IPS-18c (cell line): ENCODE results near the gene DMD.

Experiments used
- H3K4me3 ChIP-seq: 2 replicates; pipeline ENCODE4 v1.7.0; 2013; ENCODE audit warnings: low read depth, mild to moderate bottlenecking, low read length, moderate library complexity; ENCODE audit not compliant: insufficient read depth
- H3K9me3 ChIP-seq: one replicate; pipeline ENCODE4 v1.6.1; 2013; ENCODE audit warnings: mild to moderate bottlenecking, low read length, moderate library complexity; ENCODE audit not compliant: control insufficient read depth, insufficient read depth

Gene DMD

DNA sequence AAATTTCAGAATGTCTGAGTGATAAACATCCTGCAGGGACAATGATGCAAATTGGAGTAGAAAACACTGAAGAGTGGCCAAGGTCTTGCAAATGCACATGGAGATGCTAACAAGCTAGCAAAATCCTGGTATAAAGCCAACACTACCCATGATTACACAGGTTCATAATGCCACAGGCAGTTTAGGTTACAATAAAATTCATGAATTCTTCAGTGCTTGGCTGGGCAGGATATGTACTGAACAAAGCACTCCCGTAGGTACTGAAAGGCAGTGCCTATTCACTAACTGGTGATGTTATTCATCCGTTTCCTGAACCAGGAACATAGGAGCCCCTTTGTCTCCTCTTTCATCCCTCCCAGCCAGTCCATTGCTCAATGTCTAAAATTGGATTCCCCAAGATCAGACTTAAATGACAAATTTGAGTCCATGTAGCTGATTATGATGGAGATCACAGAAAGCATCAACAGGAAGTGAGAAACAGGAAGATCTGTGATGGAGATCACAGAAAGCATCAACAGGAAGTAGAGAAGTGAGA is 244.5 kb downstream of the DMD start:
- no peaks in the 10 kb centered on the region for H3K9me3 ChIP-seq
- no peak overlapping the region for H3K4me3 ChIP-seq

DNA sequence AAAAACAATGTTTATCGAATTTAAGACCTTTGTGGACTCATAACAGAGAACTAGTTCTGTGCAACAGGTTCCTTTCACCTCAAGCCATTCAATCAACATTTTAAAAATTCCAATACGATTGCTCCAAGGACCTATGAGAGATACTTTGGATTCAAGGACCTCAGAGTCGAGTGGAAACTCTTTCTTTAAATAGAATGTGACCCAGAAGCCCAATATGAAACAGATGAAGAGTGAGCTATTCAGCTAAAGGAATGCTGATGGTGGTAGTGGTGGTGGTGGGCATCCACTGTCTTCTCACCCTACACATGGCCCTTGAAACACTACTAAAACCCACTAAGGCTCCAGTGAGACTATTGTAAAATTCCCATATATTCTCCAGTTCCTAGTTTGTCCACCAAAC is 257.2 kb downstream of the DMD start:
- Histone ChIP-seq H3K9me3 (no peaks in the 10 kb centered on the region), H3K4me3 (no peak overlapping the region)

DNA sequence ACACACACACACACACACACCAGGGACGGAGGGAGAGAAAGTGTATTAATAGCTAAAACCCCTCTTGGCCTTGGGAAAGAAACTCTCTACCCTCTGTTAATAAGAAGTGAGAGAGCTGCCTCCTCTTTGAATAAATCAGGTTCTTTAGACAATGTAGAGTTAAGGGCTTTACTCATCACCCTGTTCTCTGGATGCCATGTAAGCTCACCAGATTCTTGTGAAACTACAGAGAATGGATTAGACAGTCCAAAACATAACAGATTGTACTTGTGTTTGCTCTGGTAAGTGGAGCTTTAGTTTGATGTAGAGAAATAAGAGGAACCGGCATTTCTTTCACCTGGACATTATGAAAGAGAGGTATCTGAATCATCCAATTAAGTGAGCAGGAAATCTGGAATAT is 263.2 kb downstream of the DMD start:
- Histone ChIP-seq H3K4me3 (no peak overlapping the region), H3K9me3 (no peaks in the 10 kb centered on the region)

DNA sequence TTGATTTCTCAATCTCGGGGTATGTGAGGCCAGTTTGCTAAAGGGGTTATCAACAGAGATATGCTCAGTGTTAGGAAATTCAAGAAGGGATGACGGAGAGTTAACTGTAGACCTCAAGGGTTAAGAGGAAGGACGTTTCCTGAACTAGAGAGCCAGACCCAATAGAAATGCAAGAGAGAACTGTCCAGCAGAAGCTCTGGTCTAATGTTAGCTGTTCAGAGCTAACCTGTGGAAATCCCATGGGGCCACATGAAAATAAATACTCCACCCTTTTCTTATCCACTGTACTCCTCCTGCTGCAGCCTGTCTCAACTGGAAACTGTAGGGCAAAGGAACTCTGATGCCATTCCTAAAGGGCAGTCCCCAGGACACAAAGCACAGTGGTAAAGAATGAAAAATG is 274.3 kb downstream of the DMD start:
- H3K4me3 ChIP-seq: no peak overlapping the region
- no peaks in the 10 kb centered on the region for H3K9me3 ChIP-seq

DNA sequence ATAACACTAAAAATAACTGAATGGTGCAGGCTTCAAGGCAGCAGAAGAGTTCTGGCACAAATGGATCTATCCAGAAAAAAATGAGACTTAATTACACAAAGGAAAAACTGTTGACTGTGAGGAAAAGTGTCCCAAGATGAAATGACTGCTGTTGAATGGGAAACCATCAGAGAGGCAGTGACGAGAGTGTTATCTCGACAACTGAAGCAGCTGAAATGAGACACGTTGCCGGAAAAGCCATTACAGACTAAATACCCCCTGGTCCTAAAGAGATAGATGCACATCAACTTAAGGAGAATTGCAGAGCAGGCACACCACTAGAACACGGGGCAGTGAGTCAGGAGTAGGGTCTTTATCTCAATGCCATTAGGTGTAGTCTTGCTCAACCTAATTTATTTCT is 277.8 kb downstream of the DMD start:
- Histone ChIP-seq H3K4me3 (no peak overlapping the region), H3K9me3 (no peaks in the 10 kb centered on the region)

DNA sequence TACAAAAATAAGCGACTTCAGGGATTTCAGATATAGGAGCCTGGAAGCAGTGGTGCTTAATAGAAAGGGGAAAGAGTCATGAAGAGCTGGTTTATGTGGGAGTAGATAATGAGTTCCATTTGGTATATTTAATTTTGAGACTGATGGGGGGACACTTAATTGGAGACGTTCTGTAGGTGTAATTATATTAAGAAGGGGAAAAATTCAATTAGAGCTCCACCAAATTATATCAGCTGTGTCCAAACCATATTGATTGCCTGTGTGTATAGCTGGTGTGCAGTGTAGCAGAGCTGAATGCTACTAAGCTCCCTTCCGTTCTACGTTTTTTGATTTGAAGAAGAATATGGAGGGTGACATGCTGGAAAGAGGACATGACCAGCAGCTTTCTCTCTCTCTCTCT is 282.3 kb downstream of the DMD start:
- H3K4me3 ChIP-seq: no peak overlapping the region

DNA sequence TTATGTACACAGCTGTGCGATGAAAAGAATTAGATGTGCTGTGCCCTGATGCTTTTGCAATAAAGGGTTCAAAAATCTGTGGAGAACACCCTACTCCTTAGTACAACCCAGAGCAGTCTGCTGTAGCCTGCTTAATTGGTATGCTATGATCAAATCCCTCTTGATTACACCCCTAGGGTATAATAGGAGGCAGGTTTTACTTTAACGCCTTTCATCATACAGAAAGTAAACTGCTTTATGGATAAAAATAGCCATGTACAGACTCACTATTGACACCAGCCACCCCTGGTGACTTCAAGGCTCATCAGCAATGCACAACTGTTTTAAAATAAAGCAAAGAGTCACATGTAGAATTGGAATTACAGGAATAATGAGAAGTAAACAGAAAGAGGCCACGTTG is 315.3 kb downstream of the DMD start:
- no peaks in the 10 kb centered on the region for H3K9me3 ChIP-seq
- H3K4me3 ChIP-seq: no peak overlapping the region

More for the DNA sequence above, 282.3 kb downstream of the DMD start:
- H3K9me3 ChIP-seq: no peaks in the 10 kb centered on the region

DNA sequence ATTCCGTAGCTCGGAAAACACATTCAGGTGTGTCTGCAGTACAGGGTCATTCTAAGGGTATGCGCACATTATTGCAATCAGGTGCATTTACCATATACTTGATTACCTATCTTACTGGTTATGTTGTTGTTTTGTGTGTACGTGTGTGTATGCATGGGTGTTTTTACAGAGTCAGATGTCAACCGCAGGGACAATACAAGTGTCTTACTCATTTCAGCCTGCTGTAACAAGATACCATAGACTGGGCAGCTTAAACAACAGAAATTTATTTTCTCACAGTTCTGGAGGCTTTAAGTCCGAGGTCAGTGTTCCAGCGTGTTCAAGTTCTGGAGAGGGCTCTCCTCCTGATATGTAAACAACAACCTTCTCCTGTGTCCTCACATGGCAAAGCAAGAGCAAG is 316.7 kb downstream of the DMD start:
- Histone ChIP-seq H3K9me3 (no peaks in the 10 kb centered on the region), H3K4me3 (no peak overlapping the region)

DNA sequence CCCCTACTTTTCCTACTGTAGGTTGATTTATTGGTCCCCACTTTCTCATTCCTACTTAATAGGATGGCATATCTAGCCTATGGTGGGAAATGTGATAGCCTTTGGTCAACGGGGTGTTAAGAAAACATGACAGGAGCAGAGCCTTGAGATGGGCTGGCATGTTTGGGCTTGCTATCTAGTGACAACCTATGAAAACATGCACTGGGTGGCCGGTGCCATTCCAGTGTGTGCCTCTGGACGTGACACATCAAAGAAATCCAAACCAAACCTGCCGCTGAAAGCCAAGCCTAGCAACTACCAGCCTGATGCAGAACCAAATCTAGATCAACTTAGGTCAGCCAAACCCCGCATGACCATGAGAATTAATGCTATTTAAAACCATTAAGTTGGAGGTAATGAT is 317.6 kb downstream of the DMD start:
- no peaks in the 10 kb centered on the region for H3K9me3 ChIP-seq
- H3K4me3 ChIP-seq: no peak overlapping the region

DNA sequence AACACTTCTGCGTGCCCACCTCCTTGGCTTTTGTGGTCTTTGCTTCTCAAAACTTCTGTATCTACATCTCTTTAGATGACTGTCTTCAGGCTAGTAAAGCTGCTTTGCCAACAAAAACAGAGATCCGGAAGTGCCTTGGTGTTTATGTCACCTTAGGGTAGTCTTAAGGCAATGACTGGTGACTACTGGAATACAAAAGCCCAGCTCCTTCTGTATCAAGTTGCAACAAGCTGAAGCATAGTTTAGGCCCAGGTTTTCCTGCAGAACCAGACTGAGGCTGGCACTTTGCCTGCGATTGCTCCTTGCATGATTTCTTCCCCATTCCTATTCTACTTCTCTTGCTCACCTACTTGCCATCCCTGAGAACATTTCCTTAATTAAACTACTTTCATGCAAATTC is 333.8 kb downstream of the DMD start:
- no peaks in the 10 kb centered on the region for H3K9me3 ChIP-seq
- H3K4me3 ChIP-seq: no peak overlapping the region

DNA sequence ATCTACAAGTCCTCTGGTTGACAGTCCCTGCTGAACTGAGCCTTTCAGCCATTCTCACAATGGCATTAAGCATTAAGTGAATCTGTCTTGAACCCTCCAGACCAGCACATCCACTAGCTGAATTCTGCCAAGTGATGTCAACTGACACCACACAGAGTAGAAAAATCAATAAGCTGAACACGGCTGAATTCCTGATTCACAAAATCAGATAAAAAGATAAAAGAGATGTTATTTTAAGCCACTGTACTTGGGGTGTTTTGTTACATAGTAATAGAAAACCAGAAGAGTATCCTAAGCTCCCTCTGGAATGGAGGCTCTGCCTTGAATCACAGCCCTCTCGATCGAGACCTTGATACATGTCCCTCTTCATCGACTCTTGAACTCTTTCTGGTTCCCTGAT is 336.5 kb downstream of the DMD start:
- Histone ChIP-seq H3K9me3 (no peaks in the 10 kb centered on the region), H3K4me3 (no peak overlapping the region)

DNA sequence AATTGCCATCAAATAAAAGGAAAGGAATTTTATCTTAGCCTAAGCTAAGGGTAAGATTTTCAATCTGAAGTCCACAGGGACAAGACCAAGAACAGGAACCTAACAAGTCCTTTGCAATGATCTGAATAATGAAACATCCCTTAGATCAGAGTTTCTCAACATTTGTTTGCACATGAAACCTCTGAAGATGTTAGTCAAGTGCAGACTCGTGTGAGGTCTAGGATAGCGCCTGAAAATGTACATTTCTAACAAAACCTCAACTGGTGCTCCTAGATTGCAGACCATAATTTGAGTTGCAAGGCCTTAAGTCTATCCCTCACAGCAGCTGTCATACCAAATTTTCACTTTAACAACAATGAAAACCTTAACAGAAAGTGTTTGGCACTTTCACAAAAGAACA is 337.6 kb downstream of the DMD start:
- no peaks in the 10 kb centered on the region for H3K9me3 ChIP-seq
- no peak overlapping the region for H3K4me3 ChIP-seq

DNA sequence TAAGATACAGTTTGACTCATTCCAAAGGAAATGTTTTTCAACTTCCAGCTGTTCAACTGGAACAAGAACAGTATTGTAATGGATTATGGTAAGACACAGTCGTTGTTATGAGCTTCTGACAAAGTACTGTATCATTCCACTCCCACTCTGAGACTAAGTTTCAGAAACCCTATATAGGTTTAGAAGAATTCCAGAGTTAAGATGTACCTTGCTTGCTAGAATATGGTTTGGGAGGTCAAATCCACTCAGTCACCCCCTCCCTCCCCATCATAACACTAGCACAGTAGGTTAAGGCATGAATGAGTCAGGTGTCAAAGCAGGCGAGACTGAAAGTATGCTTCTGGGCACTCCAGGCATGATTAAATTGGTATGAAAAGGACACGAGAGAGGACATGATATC is 339.7 kb downstream of the DMD start:
- H3K4me3 ChIP-seq: no peak overlapping the region

DNA sequence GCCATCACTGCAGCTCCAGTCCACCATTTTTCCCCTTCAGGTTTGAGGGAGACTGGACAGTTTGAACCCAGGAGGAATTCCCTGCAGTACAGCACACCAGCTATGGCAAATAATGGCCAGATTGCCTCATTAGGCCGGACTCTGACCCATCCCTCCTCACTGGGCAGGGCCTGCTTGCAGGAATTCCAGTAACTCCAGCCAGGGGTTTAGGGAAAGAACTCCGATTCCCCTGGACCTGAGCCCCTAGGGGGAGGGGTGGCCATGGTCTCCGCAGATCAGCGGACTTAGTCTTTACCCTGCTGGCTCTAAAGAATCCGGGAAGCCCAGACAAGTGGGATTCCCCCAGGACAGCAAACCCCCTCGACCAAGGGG is 342.8 kb downstream of the DMD start:
- H3K9me3 ChIP-seq: no peaks in the 10 kb centered on the region
- no peak overlapping the region for H3K4me3 ChIP-seq

More for the DNA sequence above, 339.7 kb downstream of the DMD start:
- H3K9me3 ChIP-seq: no peaks in the 10 kb centered on the region

DNA sequence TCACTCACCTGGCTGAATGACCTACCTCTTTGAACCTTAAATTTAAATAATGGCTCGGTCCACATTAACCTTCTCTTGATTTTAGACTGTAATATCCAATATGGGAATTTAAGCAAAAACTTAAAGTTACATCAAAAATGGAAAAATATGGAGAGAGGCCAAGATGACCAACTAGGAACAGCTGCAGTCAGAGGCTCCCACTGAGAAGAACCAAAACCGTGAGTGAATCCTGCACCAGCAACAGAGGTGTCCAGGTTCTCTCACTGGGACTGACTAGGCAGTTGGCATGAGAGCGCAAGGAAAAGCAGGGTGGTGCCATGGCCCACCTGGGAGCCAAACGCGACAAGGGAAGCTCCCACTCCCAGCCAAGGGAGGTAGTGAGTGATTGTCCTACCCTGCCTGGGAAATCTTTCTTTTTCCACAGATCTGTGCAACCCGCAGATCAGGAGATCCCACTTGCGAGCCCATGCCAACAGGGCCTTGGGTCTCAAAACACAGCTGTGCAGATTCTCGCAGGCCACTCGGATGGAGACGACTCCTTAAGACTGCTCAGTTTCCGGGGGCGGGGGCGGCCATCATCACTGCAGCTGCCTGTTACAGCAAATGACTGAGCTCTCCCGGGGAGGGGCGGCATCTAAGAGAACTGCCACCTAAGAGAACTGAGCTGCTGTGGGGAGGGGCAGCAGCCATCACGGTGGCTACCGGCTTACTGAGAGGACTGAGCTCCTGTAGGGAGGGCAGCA is 343.4 kb downstream of the DMD start:
- Histone ChIP-seq H3K4me3 (no peak overlapping the region), H3K9me3 (no peaks in the 10 kb centered on the region)

DNA sequence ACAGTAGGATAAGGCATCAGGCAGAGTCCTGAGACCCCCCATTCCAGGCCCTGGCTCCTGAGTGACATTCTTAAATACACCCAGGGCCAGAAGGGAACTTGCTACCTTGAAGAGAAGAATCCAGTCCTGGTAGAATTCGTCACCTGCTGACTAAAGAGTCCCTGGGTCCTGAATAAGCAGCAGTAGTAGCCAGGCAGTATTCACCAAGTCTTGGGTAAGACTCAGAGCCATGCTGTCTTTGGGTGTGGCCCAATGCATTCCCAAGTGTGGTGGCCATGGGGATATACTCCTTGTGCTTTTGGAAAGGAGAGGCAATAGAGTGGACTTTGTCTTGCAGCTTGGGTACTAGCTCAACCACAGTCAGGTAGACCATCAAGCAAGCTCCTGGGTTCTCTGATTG is 359.1 kb downstream of the DMD start:
- Histone ChIP-seq H3K9me3 (no peaks in the 10 kb centered on the region), H3K4me3 (no peak overlapping the region)

DNA sequence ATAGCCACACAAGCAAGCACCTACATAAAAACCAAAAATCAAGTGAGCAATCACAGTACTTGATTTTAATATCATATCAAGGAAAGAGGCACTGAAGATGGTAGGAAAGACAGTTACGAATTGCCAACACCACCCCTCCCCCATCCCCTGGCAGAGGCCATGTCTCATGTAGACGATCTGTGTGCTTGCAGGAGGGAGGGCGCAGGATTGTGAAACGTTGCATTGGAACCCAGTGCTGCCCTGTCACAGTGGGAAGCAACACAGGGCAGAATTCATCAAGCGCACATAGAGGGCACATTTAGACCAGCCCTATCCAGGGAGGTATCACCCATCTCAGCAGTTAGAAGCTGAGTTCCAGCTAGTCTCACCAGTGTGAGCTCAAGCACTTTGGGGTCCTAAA is 359.8 kb downstream of the DMD start:
- H3K9me3 ChIP-seq: no peaks in the 10 kb centered on the region
- no peak overlapping the region for H3K4me3 ChIP-seq

DNA sequence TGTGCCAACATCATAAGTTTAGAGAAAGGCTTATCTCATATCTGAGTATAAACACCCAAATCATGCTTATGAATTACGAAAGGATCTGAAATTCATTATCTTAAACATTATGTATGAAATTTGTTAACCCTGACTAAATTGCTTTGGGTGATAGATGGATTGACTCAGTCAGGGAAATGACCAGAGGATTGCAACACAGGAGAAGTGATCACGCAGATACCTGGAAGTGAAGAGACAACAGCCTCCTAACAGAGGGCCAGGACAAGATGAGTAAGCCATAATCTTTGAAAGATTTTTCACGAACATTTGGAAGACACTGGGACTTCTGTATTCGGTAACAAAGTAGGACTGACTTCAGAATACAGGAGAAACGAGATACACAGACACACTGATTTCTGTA is 363.4 kb downstream of the DMD start:
- Histone ChIP-seq H3K9me3 (no peaks in the 10 kb centered on the region), H3K4me3 (no peak overlapping the region)

DNA sequence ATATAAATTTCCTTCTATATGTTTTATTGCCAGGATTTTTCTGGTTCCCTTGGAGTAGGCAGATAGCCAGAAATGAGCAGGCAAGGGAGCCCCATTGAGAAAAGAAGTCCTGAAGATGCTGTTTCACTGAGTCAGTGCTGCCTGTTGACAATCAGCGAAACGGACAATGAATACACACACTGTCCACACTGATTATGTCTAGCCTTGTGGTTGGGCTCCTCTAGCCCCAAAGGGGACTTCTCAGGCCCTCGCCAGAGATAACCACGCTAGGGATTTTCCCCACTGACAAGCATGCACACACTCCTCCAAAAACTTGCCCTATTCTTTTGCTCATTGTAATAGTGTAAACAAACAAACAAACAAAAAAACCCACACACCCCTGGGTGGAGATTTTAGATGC is 369.3 kb downstream of the DMD start:
- Histone ChIP-seq H3K4me3 (no peak overlapping the region), H3K9me3 (no peaks in the 10 kb centered on the region)
